Glutamatergic neuron (in vitro differentiated cells): ENCODE results near the gene SLC23A2. TPM values are rescaled to one million over a fixed set of nuclear protein-coding genes. Genes with fewer than 3 reads are reported as not detected.

Experiments used
- DNase-seq: peaks from one replicate; pipeline ENCODE4 v3.0.0; 2022
- H3K27ac Mint-ChIP-seq: one replicate; pipeline ENCODE4 v1.8.0; 2020; ENCODE audit warnings: mild to moderate bottlenecking, mixed read lengths, inconsistent platforms; ENCODE audit not compliant: unreplicated experiment
- H3K27me3 Mint-ChIP-seq: one replicate; pipeline ENCODE4 v1.8.0; 2020; ENCODE audit warnings: mild to moderate bottlenecking, moderate library complexity, mixed read lengths, inconsistent platforms; ENCODE audit not compliant: unreplicated experiment
- H3K36me3 Mint-ChIP-seq: one replicate; pipeline ENCODE4 v1.8.0; 2020; ENCODE audit warnings: mild to moderate bottlenecking, mixed read lengths, inconsistent platforms; ENCODE audit not compliant: unreplicated experiment
- H3K4me1 Mint-ChIP-seq: one replicate; pipeline ENCODE4 v1.8.0; 2020; ENCODE audit warnings: mild to moderate bottlenecking, low read depth, mixed read lengths, inconsistent platforms; ENCODE audit not compliant: unreplicated experiment
- H3K4me3 Mint-ChIP-seq: one replicate; pipeline ENCODE4 v1.8.0; 2020; ENCODE audit warnings: mild to moderate bottlenecking, mixed read lengths, inconsistent platforms; ENCODE audit not compliant: unreplicated experiment
- H3K9me3 Mint-ChIP-seq: one replicate; pipeline ENCODE4 v1.8.0; 2020; ENCODE audit warnings: mild to moderate bottlenecking, moderate library complexity, mixed read lengths, inconsistent platforms; ENCODE audit not compliant: unreplicated experiment
- total RNA-seq: library from RNA; stranded (reverse); fragmentation: NEBNext Ultra II Directional; extraction: Animal tissue kit (Norgen Biotek cat#: 25700); gene quantifications from one replicate; pipeline ENCODE4 v1.2.1, GENCODE V29; 2021; ENCODE audit not compliant: unreplicated experiment
- TF ChIP-seq, protein P1 (sequence below): fragments of 200-600 bp; sonication (generic); IDR thresholded peaks from one replicate; pipeline ENCODE4 v1.5.0; 2021; ENCODE audit not compliant: partially characterized antibody, unreplicated experiment

Gene SLC23A2
- total RNA-seq, 1 donor from 2014 or later = 20.4 TPM

DNA sequence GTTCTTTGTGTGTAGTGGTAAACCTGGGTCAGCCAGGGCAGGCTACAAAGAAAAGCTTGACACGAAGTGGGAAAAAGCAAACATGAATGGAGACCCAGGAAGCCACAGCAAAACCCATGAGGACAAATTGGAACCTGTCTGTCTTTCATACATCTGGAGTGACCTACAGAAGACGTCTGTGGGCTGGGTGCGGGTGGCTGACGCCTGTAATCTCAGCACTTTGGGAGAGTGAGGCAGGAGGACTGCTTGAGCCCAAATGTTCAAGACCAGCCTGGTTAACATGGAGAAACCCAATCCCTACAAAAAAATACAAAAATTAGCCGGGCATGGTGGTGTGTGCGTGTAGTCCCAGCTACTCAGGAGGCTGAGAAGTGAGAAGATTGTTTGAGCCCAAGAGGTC, 164.8 kb downstream of the SLC23A2 start:
- H3K4me1 Mint-ChIP-seq = peaks cover 13% of the 10 kb centered on the region
- no peak overlapping the region for H3K27ac Mint-ChIP-seq
- no peak overlapping the region for H3K4me3 Mint-ChIP-seq
- H3K9me3 Mint-ChIP-seq = peaks cover 1% of the 10 kb centered on the region
- peaks cover 24% of the 10 kb centered on the region for H3K36me3 Mint-ChIP-seq
- TF ChIP-seq, protein P1, sequence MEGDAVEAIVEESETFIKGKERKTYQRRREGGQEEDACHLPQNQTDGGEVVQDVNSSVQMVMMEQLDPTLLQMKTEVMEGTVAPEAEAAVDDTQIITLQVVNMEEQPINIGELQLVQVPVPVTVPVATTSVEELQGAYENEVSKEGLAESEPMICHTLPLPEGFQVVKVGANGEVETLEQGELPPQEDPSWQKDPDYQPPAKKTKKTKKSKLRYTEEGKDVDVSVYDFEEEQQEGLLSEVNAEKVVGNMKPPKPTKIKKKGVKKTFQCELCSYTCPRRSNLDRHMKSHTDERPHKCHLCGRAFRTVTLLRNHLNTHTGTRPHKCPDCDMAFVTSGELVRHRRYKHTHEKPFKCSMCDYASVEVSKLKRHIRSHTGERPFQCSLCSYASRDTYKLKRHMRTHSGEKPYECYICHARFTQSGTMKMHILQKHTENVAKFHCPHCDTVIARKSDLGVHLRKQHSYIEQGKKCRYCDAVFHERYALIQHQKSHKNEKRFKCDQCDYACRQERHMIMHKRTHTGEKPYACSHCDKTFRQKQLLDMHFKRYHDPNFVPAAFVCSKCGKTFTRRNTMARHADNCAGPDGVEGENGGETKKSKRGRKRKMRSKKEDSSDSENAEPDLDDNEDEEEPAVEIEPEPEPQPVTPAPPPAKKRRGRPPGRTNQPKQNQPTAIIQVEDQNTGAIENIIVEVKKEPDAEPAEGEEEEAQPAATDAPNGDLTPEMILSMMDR = no peak
- no peak for DNase-seq
- H3K27me3 Mint-ChIP-seq = peaks cover 7% of the 10 kb centered on the region

DNA sequence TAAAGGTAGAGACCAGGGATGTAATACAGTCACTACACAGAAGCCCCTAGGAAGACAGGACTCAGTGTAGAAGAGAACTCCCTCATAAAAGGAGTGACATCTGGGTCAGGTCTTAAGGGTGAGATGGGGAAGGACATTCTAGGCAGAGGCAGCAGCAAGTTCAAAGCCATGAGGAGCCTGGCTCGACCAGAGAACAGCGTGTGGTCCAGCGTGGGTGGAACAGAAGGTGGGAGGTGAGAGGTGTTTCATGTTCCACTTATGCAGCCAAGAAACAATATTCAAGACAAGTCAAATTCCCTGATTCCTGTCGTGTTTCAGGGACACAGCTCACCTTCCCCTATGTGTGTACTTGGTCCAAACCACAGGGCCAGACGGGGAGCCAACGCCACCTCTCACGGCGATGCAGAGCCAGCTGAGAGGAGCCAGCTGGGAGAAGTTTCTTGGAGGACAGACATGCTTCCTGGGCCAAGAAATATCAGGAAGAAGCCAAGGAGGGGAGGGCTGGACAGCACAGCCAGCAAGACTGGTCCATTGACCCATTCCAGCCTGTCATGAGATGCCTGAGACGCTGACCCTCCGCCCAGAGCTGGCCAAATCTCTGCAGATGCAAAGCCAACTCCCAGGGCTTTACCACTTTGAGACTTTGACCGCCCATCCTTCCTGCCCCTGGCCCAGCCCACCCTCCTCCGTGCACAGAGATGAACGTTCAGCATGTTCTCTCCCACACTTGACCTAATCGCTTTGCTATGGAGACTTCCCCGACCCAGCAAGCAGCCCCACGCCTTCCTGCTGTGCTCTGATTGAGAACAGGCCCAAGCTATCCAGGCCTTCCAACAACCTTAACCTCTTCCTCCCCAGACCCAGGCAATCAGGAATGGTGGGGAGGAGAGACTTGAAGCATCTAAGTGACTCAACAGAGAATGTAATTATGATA, 165.8 kb downstream of the SLC23A2 start:
- Mint-ChIP-seq H3K4me3 (no peak overlapping the region), H3K4me1 (peaks cover 13% of the 10 kb centered on the region), H3K27me3 (peaks cover 7% of the 10 kb centered on the region), H3K27ac (peak overlapping the region; percentile 57), H3K36me3 (peaks cover 24% of the 10 kb centered on the region), H3K9me3 (peaks cover 1% of the 10 kb centered on the region)
- no peak for DNase-seq
- TF ChIP-seq, protein P1 = no peak

DNA sequence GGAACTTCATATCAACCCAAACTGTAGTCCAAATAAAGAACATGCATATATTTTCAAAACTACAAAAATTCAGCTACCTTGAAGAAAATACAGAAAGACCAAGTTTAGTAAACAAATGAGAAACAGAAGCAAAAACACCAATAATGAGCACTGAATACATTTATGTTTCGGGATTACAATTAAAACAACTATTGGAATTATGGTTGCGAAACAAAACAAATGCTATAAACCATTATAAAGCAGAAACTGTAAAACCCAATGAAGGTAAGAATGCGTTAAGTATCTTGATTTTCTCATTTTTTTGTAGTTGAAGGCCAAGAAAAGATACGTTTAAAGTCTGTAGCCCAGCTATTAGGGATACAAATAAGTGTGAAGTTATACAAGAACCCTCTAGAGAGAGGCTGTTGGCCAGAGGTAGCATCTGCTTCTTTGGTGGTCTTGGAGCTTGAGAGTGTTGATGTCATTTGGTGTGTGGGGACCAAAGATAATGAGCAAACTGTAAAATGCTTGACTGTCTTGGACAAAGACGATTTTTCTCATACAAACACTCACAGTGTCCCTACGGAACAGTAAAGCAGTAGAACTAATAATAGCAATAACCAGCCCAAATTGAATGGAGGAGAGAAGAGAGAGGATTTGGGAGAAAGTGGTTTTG, 168.1 kb downstream of the SLC23A2 start:
- DNase-seq = no peak
- H3K4me3 Mint-ChIP-seq = no peak overlapping the region
- peaks cover 31% of the 10 kb centered on the region for H3K4me1 Mint-ChIP-seq
- TF ChIP-seq, protein P1 = no peak
- H3K9me3 Mint-ChIP-seq = peaks cover 4% of the 10 kb centered on the region
- H3K27me3 Mint-ChIP-seq = peaks cover 16% of the 10 kb centered on the region
- peak overlapping the region; percentile 19 for H3K27ac Mint-ChIP-seq
- peaks cover 14% of the 10 kb centered on the region for H3K36me3 Mint-ChIP-seq

DNA sequence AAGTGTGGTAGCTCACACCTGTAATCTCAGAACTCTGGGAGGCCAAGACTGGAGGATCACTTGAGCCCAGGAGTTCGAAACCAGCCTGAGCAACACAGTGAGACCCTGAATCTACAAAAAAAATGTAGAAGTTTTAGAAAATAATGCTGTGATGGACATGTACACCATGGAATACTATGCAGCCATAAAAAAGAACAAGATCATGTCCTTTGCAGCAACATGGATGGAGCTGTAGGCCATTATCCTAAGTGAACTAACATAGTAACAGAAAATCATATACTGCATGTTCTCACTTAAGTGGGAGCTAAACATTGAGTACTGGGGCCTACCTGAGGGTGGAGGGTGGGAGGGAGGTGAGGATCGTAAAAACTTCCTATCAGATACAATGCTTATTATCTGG, 168.8 kb downstream of the SLC23A2 start:
- Mint-ChIP-seq H3K4me3 (no peak overlapping the region), H3K36me3 (peaks cover 7% of the 10 kb centered on the region), H3K27ac (no peak overlapping the region), H3K4me1 (peaks cover 33% of the 10 kb centered on the region), H3K27me3 (peaks cover 18% of the 10 kb centered on the region), H3K9me3 (peaks cover 9% of the 10 kb centered on the region)
- TF ChIP-seq, protein P1 = no peak
- no peak for DNase-seq

DNA sequence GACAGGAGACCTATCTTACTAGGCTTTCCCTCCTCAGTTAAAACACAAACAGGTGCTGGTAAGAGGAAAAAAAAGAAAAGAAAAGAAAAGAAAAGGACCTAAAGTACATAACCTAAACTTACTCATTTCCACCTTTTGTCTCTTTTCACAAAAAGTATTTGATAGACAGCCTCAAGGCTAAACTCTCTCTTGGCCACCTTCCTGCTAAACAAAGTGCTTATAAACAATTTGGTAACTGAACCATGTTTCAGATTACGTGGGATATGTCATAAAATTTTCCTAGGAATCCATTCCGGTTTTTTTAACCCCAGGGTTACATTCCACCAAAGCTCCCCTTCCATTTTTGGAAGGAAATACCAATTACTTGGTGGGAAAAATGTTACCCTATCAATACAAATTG, 170.6 kb downstream of the SLC23A2 start:
- DNase-seq = no peak
- Mint-ChIP-seq H3K27me3 (peaks cover 14% of the 10 kb centered on the region), H3K36me3 (peaks cover 4% of the 10 kb centered on the region), H3K4me3 (no peak overlapping the region), H3K27ac (no peak overlapping the region), H3K4me1 (peaks cover 36% of the 10 kb centered on the region), H3K9me3 (peaks cover 8% of the 10 kb centered on the region)
- TF ChIP-seq, protein P1 = no peak
